ENCODE measurements around the gene ABCA7. TPM values are rescaled to one million over a fixed set of nuclear protein-coding genes. Genes with fewer than 3 reads are reported as not detected.

ABCA7 gene
- total and polyA plus RNA-seq, 3 donors from 2014 or later = 7.3 to 14.6 (median 12.1) TPM

- H3K9me3 ChIP-seq = no peaks in the 10 kb centered on the region
- DNase-seq = no peak
- H3K36me3 ChIP-seq (ENCODE audit: low read depth, missing control alignments) = no peaks in the 10 kb centered on the region
- no peak overlapping the region for H3K4me3 ChIP-seq
- TF ChIP-seq CTCF (IDR thresholded peaks at IDR 0.05) (no peak), POLR2A (IDR thresholded peaks at IDR 0.05) (no peak)
- 85 to 90% methylated on average over 20 of the region's 20 CpGs for WGBS, 2 donors
- intact Hi-C loops (cut with DNase I; ENCODE audit: low total_unique reads) = no loop called here
- no peaks in the 10 kb centered on the region for H3K27me3 ChIP-seq
- no peak overlapping the region for H3K27ac ChIP-seq
- H3K4me1 ChIP-seq = peaks cover 10% of the 10 kb centered on the region
These were observed 7.5 kb upstream of the ABCA7 start for GRCh38 chr19:1032264-1032867.

DNA sequence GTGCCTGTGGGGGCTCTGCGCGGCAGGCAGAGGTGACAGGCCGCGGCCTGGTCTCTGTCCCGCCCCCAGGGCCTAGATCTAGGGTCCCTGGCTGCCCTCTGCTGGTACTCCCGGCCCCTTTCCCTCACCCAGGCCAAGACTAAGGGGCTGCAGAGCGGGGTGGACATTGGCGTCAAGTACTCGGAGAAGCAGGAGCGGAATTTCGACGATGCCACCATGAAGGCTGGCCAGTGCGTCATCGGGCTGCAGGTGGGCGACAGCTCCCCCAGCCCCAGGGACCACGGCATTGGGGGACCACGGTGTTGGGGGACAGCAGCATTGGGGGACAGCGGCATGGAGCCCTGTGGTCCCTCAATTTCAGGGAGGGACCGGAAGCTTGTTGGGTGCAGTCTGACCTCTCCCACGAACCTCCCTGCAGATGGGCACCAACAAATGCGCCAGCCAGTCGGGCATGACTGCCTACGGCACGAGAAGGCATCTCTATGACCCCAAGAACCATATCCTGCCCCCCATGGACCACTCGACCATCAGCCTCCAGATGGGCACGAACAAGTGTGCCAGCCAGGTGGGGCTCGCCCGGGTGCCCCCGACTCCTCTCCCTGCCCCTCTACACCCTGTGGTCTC lies 3.8 kb upstream of the ABCA7 start:
- no peak for DNase-seq
- Histone ChIP-seq H3K36me3 (ENCODE audit: low read depth, missing control alignments) (no peaks in the 10 kb centered on the region), H3K27me3 (no peaks in the 10 kb centered on the region), H3K4me3 (no peak overlapping the region), H3K4me1 (peaks cover 16% of the 10 kb centered on the region), H3K27ac (no peak overlapping the region), H3K9me3 (no peaks in the 10 kb centered on the region)
- WGBS, 2 donors = 87 to 96% methylated on average over 21 to 28 of the region's 29 CpGs
- intact Hi-C loops (cut with DNase I; ENCODE audit: low total_unique reads) = no loop called here
- TF ChIP-seq CTCF (IDR thresholded peaks at IDR 0.05) = no peak
- no peak for TF ChIP-seq POLR2A (IDR thresholded peaks at IDR 0.05)

GRCh38 chr19:1037621-1038064 lies 2.3 kb upstream of the ABCA7 start:
- no peaks in the 10 kb centered on the region for H3K36me3 ChIP-seq (ENCODE audit: low read depth, missing control alignments)
- H3K4me1 ChIP-seq = peaks cover 21% of the 10 kb centered on the region
- no peak overlapping the region for H3K4me3 ChIP-seq
- no peaks in the 10 kb centered on the region for H3K9me3 ChIP-seq
- 60 to 66% methylated on average over 15 to 22 of the region's 22 CpGs for WGBS, 2 donors
- no peak for DNase-seq
- no peaks in the 10 kb centered on the region for H3K27me3 ChIP-seq
- TF ChIP-seq CTCF (IDR thresholded peaks at IDR 0.05) = no peak
- TF ChIP-seq POLR2A (IDR thresholded peaks at IDR 0.05) = no peak
- intact Hi-C loops (cut with DNase I; ENCODE audit: low total_unique reads) = no loop called here
- peak overlapping the region in 1 of 2 donors; percentile 39 for H3K27ac ChIP-seq

DNA sequence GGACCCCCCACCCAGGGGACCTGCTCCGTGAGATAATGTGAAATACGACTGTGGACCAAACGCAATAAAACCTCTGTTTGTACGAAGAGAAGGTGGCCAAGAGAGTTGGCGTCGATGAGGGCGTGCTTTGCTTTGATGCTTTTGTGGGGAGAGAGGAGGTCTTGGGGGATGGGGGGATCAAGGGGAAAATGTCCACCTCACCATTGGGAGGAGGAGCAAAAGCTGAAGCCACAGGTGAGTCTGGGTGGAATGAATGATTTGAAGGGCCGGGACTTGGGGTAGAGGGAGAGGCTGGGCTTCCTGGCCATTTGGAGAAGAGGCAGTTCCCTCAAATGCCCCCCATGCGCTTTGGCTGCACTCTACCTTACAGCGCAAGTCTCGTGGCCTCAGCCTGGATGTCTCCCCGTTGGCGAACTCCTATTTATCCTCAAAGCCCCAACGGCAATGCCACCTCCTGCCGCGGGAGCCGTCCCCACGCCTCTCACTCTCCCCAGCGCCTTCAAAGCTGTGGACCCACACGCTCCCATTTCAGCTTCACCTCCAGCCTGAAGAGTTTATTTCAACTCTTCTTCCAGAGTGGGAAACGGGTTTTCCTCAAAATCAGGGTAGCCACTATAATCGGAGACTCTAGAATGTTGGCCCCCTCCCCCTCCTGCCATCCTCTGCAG lies 795 bp upstream of the ABCA7 start:
- no peak overlapping the region for H3K27ac ChIP-seq
- H3K9me3 ChIP-seq = no peaks in the 10 kb centered on the region
- 44 to 52% methylated on average over 22 of the region's 22 CpGs for WGBS, 2 donors
- no peak for DNase-seq
- H3K4me1 ChIP-seq = peaks cover 21% of the 10 kb centered on the region
- intact Hi-C loops (cut with DNase I; ENCODE audit: low total_unique reads) = no loop called here
- TF ChIP-seq CTCF (IDR thresholded peaks at IDR 0.05) = no peak
- no peak for TF ChIP-seq POLR2A (IDR thresholded peaks at IDR 0.05)
- H3K27me3 ChIP-seq = no peaks in the 10 kb centered on the region
- H3K36me3 ChIP-seq (ENCODE audit: low read depth, missing control alignments) = no peaks in the 10 kb centered on the region
- H3K4me3 ChIP-seq = peak overlapping the region in 1 of 2 donors; percentile 42

Measured in testis (tissue), 3 donors.